IMR-90 (cell line): Measurements from ENCODE around the gene HSPA6. TPM values are rescaled to one million over a fixed set of nuclear protein-coding genes. Genes with fewer than 3 reads are reported as not detected.
"Not testable (repeated sequence)": the region's sequence is repeated elsewhere in the genome, so short reads cannot be mapped to it uniquely, and the experiment has no call there.

Experiments used
- ATAC-seq: fragments of 200-7000 bp; cut with Tn5 transposase; 2 replicates; pipeline ENCODE4 v1.9.1; 2020; ENCODE audit warnings: low read depth, mild to moderate bottlenecking, moderate library complexity
- BruUV-seq: library from RNA; stranded (reverse); fragments of 400-500 nt; replicated peaks from 2 replicates; lab custom pipeline; 2021; lab: Mats Ljungman, UMichigan
- CTCF ChIA-PET: fragments of 300-600 bp; formaldehyde crosslinking; extraction: SDS; loops from one replicate; lab custom pipeline; 2021; ENCODE audit warnings: antibody characterized with exemption; lab: Yijun Ruan, JAX
- POLR2A ChIA-PET: fragments of 300-600 bp; sonication (Branson Sonifier 250); formaldehyde crosslinking; loops from one replicate; lab custom pipeline; 2022; ENCODE audit warnings: antibody characterized with exemption; ENCODE audit not compliant: unreplicated experiment; lab: Charles Lee
- DNase-seq: peaks from one replicate; pipeline ENCODE4 v3.0.0; 2013
- H2AFZ ChIP-seq: replicated peaks from 2 replicates; pipeline ENCODE3; 2013; ENCODE audit warnings: low read length, mild to moderate bottlenecking; ENCODE audit not compliant: poor library complexity
- H2AK5ac ChIP-seq: 2 replicates; pipeline ENCODE4 v1.6.1; 2013; ENCODE audit warnings: low read depth, low read length, inconsistent platforms
- H2AK9ac ChIP-seq: replicated peaks from 2 replicates; pipeline ENCODE3; 2013; ENCODE audit warnings: mild to moderate bottlenecking, low read depth, low read length, moderate library complexity; ENCODE audit not compliant: poor library complexity
- H2BK120ac ChIP-seq: 2 replicates; pipeline ENCODE4 v1.6.1; 2013; ENCODE audit warnings: low read depth, low read length, inconsistent platforms
- H2BK15ac ChIP-seq: 3 replicates; pipeline ENCODE4 v1.6.1; 2013; ENCODE audit warnings: low read depth, low read length, inconsistent platforms
- H2BK20ac ChIP-seq: 2 replicates; pipeline ENCODE4 v1.6.1; 2013; ENCODE audit warnings: low read depth, mild to moderate bottlenecking, inconsistent platforms, low read length, moderate library complexity
- H2BK5ac ChIP-seq: 2 replicates; pipeline ENCODE4 v1.6.1; 2013; ENCODE audit warnings: mild to moderate bottlenecking, low read depth, low read length, inconsistent platforms; ENCODE audit not compliant: poor library complexity, severe bottlenecking
- H3K14ac ChIP-seq: replicated peaks from 2 replicates; pipeline ENCODE4 v1.6.1; 2013; ENCODE audit warnings: low read depth, low read length, inconsistent platforms
- H3K18ac ChIP-seq: 2 replicates; pipeline ENCODE4 v1.6.1; 2013; ENCODE audit warnings: low read depth, low read length, control low read depth
- H3K23ac ChIP-seq: 2 replicates; pipeline ENCODE4 v1.6.1; 2013; ENCODE audit warnings: low read depth, low read length, inconsistent platforms
- H3K27ac ChIP-seq: 2 replicates; pipeline ENCODE4 v1.5.1; 2013; ENCODE audit warnings: mild to moderate bottlenecking, control low read depth, low read length; ENCODE audit not compliant: insufficient read depth
- H3K27me3 ChIP-seq: 2 replicates; pipeline ENCODE4 v1.6.1; 2013; ENCODE audit warnings: low read length; ENCODE audit not compliant: control insufficient read depth, insufficient read depth
- H3K36me3 ChIP-seq: 2 replicates; pipeline ENCODE4 v1.6.1; 2013; ENCODE audit warnings: low read length, mixed read lengths; ENCODE audit not compliant: control insufficient read depth, insufficient read depth
- H3K4ac ChIP-seq: 2 replicates; pipeline ENCODE4 v1.6.1; 2013; ENCODE audit warnings: low read depth, low read length, inconsistent platforms
- H3K4me1 ChIP-seq: 2 replicates; pipeline ENCODE4 v1.6.1; 2013; ENCODE audit warnings: low read length, mixed read lengths; ENCODE audit not compliant: control insufficient read depth, insufficient read depth
- H3K4me2 ChIP-seq: 2 replicates; pipeline ENCODE4 v1.6.1; 2013; ENCODE audit warnings: low read depth, mild to moderate bottlenecking, control low read depth, low read length, moderate library complexity
- H3K4me3 ChIP-seq: 2 replicates; pipeline ENCODE4 v1.5.1; 2013; ENCODE audit warnings: low read depth, mild to moderate bottlenecking, control low read depth, low read length, moderate library complexity; ENCODE audit not compliant: insufficient read depth
- H3K56ac ChIP-seq: 2 replicates; pipeline ENCODE4 v1.6.1; 2013; ENCODE audit warnings: low read length, inconsistent platforms; ENCODE audit not compliant: insufficient read depth; ENCODE audit errors: extremely low read depth
- H3K79me1 ChIP-seq, 2 experiments: 2 replicates each; pipeline ENCODE4 v1.6.1; 2013; ENCODE audit warnings: low read length in 2 of 2, inconsistent platforms in 1 of 2, low read depth in 1 of 2
- H3K9ac ChIP-seq: 2 replicates; pipeline ENCODE4 v1.6.1; 2013; ENCODE audit warnings: low read depth, low read length, control low read depth
- H3K9me1 ChIP-seq: 2 replicates; pipeline ENCODE4 v1.6.1; 2013; ENCODE audit warnings: low read length, inconsistent platforms; ENCODE audit not compliant: insufficient read depth
- H3K9me3 ChIP-seq: 2 replicates; pipeline ENCODE4 v1.6.1; 2013; ENCODE audit warnings: low read length; ENCODE audit not compliant: control insufficient read depth, insufficient read depth
- H4K20me1 ChIP-seq: 2 replicates; pipeline ENCODE4 v1.6.1; 2013; ENCODE audit warnings: low read length, inconsistent platforms; ENCODE audit not compliant: insufficient read depth
- H4K5ac ChIP-seq: 2 replicates; pipeline ENCODE4 v1.6.1; 2013; ENCODE audit warnings: mild to moderate bottlenecking, low read depth, low read length, control low read depth
- H4K8ac ChIP-seq, 2 experiments: 2 replicates each; pipeline ENCODE4 v1.6.1; 2013; ENCODE audit warnings: low read depth in 2 of 2, low read length in 2 of 2, control low read depth in 1 of 2, inconsistent platforms in 1 of 2
- H4K91ac ChIP-seq: 2 replicates; pipeline ENCODE4 v1.6.1; 2013; ENCODE audit warnings: low read depth, low read length, inconsistent platforms; ENCODE audit not compliant: insufficient read depth
- WGBS, 2 experiments: methylation state at CpG; one replicate each; pipeline versions ENCODE4 v1.1.5 to v1.1.7; 2013; ENCODE audit warnings: missing lambda C conversion rate in 2 of 2; ENCODE audit not compliant: insufficient read length in 1 of 2; ENCODE audit errors: extremely low coverage in 2 of 2; 5-methylcytosine and 5-hydroxymethylcytosine counted together
- dilution Hi-C: fragments of 300-500 bp; cut with HindIII; formaldehyde crosslinking; loops from one replicate; pipeline ENCODE4 v1.14.3; 2018; ENCODE audit warnings: low sequenced_read_pairs; ENCODE audit not compliant: unreplicated experiment
- in situ Hi-C: fragments of 300-500 bp; cut with MboI; formaldehyde crosslinking; loops from 3 replicates; pipeline ENCODE4 v1.14.3; 2019; ENCODE audit warnings: low sequenced_read_pairs, inconsistent platforms, mixed read lengths
- intact Hi-C: fragments of 100-400 bp; cut with micrococcal nuclease; formaldehyde crosslinking; loops from 2 replicates; pipeline ENCODE4 v1.10.0; 2022
- polyA plus RNA-seq, 3 experiments: library from polyadenylated mRNA; depleted of rRNA; stranded (reverse); fragments of >200 nt; gene quantifications; 2 replicates each; pipeline ENCODE4 v1.2.3, GENCODE V29; 2012; ENCODE audit warnings: low replicate concordance in 1 of 3
- total RNA-seq: library from RNA; depleted of rRNA; stranded (reverse); fragments of >200 nt; gene quantifications from 2 replicates; pipeline ENCODE4 v1.2.3, GENCODE V29; 2012

HSPA6 gene
- total and polyA plus RNA-seq, 2 of the 4 experiments (the other 2 are of a cell fraction) = 0.54 to 0.67 TPM

GRCh38 chr1:161562441-161562840, 38.1 kb downstream of the HSPA6 start:
- H4K8ac ChIP-seq, H4K91ac ChIP-seq, H3K56ac ChIP-seq, H2BK120ac ChIP-seq, H2AFZ ChIP-seq, H2AK5ac ChIP-seq, CTCF ChIA-PET, H3K9ac ChIP-seq, BruUV-seq, ATAC-seq, H3K27ac ChIP-seq, H3K14ac ChIP-seq, dilution Hi-C loops, H4K5ac ChIP-seq, H3K27me3 ChIP-seq, H3K4me3 ChIP-seq, H3K9me3 ChIP-seq, H3K79me1 ChIP-seq, H2BK20ac ChIP-seq, H3K4me2 ChIP-seq, H3K4ac ChIP-seq, H3K9me1 ChIP-seq, H4K20me1 ChIP-seq, DNase-seq, H2BK15ac ChIP-seq, H3K18ac ChIP-seq, H3K23ac ChIP-seq, POLR2A ChIA-PET, H3K36me3 ChIP-seq, H3K4me1 ChIP-seq, H2BK5ac ChIP-seq, in situ Hi-C loops, H2AK9ac ChIP-seq: not testable (repeated sequence)
- intact Hi-C loops = loop anchor here (10.0 kb wide), 1 partner anchor 172 kb away; no protein-coding TSS in a partner anchor
- WGBS, 2 experiments = no CpG with 5 or more reads among the region's 3 CpGs

GRCh38 chr1:161563522-161563921, 39.2 kb downstream of the HSPA6 start:
- dilution Hi-C loops = not testable (repeated sequence)
- intact Hi-C loops = loop anchor here (10.0 kb wide), 1 partner anchor 171 kb away; no protein-coding TSS in a partner anchor

More at GRCh38 chr1:161563522-161563921, 39.2 kb downstream of the HSPA6 start:
- H2AK5ac ChIP-seq, DNase-seq, ATAC-seq, H2BK120ac ChIP-seq, H4K91ac ChIP-seq, H3K4me1 ChIP-seq, H3K79me1 ChIP-seq, in situ Hi-C loops, H2AK9ac ChIP-seq, H4K5ac ChIP-seq, H3K9me1 ChIP-seq, H3K4me2 ChIP-seq, H3K4ac ChIP-seq, H3K27me3 ChIP-seq, H3K14ac ChIP-seq, H3K18ac ChIP-seq, H3K9ac ChIP-seq, H3K56ac ChIP-seq, CTCF ChIA-PET, H4K8ac ChIP-seq, H3K36me3 ChIP-seq, H2BK20ac ChIP-seq, H2AFZ ChIP-seq, H3K9me3 ChIP-seq, H2BK15ac ChIP-seq, BruUV-seq, H3K4me3 ChIP-seq, POLR2A ChIA-PET, H3K27ac ChIP-seq, H3K23ac ChIP-seq, H4K20me1 ChIP-seq, H2BK5ac ChIP-seq: not testable (repeated sequence)
- no CpG with 5 or more reads among the region's 1 CpG for WGBS, 2 experiments
